HUES48 (cell line): ENCODE measurements around the gene LSM2.
"Not testable (repeated sequence)": the region's sequence is repeated elsewhere in the genome, so short reads cannot be mapped to it uniquely, and the experiment has no call there.

Experiments used
- H3K27ac ChIP-seq: one replicate; pipeline ENCODE4 v1.7.0; 2013; ENCODE audit warnings: low read depth, low read length, inconsistent platforms
- H3K27me3 ChIP-seq: 2 replicates; pipeline ENCODE4 v1.6.1; 2013; ENCODE audit warnings: mild to moderate bottlenecking, low read length; ENCODE audit not compliant: control insufficient read depth, insufficient read depth
- H3K36me3 ChIP-seq: 2 replicates; pipeline ENCODE4 v1.6.1; 2013; ENCODE audit warnings: low read length; ENCODE audit not compliant: control insufficient read depth, insufficient read depth
- H3K4me1 ChIP-seq: 2 replicates; pipeline ENCODE4 v1.6.1; 2013; ENCODE audit warnings: mild to moderate bottlenecking, low read length; ENCODE audit not compliant: control insufficient read depth, insufficient read depth
- H3K4me3 ChIP-seq: 2 replicates; pipeline ENCODE4 v1.5.1; 2013; ENCODE audit warnings: mild to moderate bottlenecking, low read depth, low read length
- H3K9ac ChIP-seq: 2 replicates; pipeline ENCODE4 v1.6.1; 2013; ENCODE audit warnings: mild to moderate bottlenecking, low read depth, low read length, moderate library complexity
- H3K9me3 ChIP-seq: 2 replicates; pipeline ENCODE4 v1.6.1; 2013; ENCODE audit warnings: low read length; ENCODE audit not compliant: control insufficient read depth, insufficient read depth

Gene LSM2

GRCh38 chr6:31825553-31825952 is 18.8 kb upstream of the LSM2 start:
- H3K4me3 ChIP-seq = 0 out of 2 replicates have a peak overlapping the region, but pooled peaks have one; percentile 28
- H3K9me3 ChIP-seq = no peaks in the 10 kb centered on the region
- no peaks in the 10 kb centered on the region for H3K36me3 ChIP-seq
- H3K4me1 ChIP-seq = peaks cover 23% of the 10 kb centered on the region
- no peaks in the 10 kb centered on the region for H3K27me3 ChIP-seq
- peak overlapping the region; percentile 7; the same call in 1 of the 2 replicates for H3K9ac ChIP-seq
- peak overlapping the region; percentile 67 for H3K27ac ChIP-seq

- not testable (repeated sequence) for H3K27ac ChIP-seq, H3K9ac ChIP-seq, H3K27me3 ChIP-seq, H3K9me3 ChIP-seq, H3K4me3 ChIP-seq, H3K36me3 ChIP-seq
- H3K4me1 ChIP-seq = peaks cover 24% of the 10 kb centered on the region
Measured at GRCh38 chr6:31823592-31824196, 16.9 kb upstream of the LSM2 start.

GRCh38 chr6:31822036-31822821 is 15.5 kb upstream of the LSM2 start:
- peak overlapping the region; percentile 70 for H3K4me3 ChIP-seq
- peak overlapping the region; percentile 93 for H3K27ac ChIP-seq
- H3K27me3 ChIP-seq = no peaks in the 10 kb centered on the region
- peak overlapping the region; percentile 87 for H3K9ac ChIP-seq
- no peaks in the 10 kb centered on the region for H3K36me3 ChIP-seq
- peaks cover 28% of the 10 kb centered on the region for H3K4me1 ChIP-seq
- H3K9me3 ChIP-seq = no peaks in the 10 kb centered on the region

- Histone ChIP-seq H3K27me3 (no peaks in the 10 kb centered on the region), H3K4me1 (peaks cover 25% of the 10 kb centered on the region)
Measured at GRCh38 chr6:31821301-31822035, 14.7 kb upstream of the LSM2 start.

GRCh38 chr6:31820399-31820798 is 13.6 kb upstream of the LSM2 start:
- peaks cover 17% of the 10 kb centered on the region for H3K4me1 ChIP-seq
- H3K36me3 ChIP-seq, H3K4me3 ChIP-seq, H3K27me3 ChIP-seq, H3K9me3 ChIP-seq, H3K27ac ChIP-seq, H3K9ac ChIP-seq: not testable (repeated sequence)

More at GRCh38 chr6:31821301-31822035, 14.7 kb upstream of the LSM2 start:
- H3K36me3 ChIP-seq = no peaks in the 10 kb centered on the region
- peak overlapping the region; percentile 70 for H3K9ac ChIP-seq
- H3K27ac ChIP-seq = peak overlapping the region; percentile 93
- H3K9me3 ChIP-seq = no peaks in the 10 kb centered on the region
- H3K4me3 ChIP-seq = peak overlapping the region; percentile 70

GRCh38 chr6:31819871-31820299 is 13.1 kb upstream of the LSM2 start:
- Histone ChIP-seq H3K9ac (no peak overlapping the region), H3K27ac (no peak overlapping the region), H3K4me3 (no peak overlapping the region), H3K36me3 (no peaks in the 10 kb centered on the region), H3K27me3 (no peaks in the 10 kb centered on the region), H3K4me1 (0 out of 2 replicates have a peak, but pooled peaks cover 12% of the 10 kb centered on the region), H3K9me3 (no peaks in the 10 kb centered on the region)

- not testable (repeated sequence) for H3K27ac ChIP-seq, H3K36me3 ChIP-seq, H3K9ac ChIP-seq, H3K27me3 ChIP-seq, H3K9me3 ChIP-seq
- Histone ChIP-seq H3K4me3 (peak overlapping the region; percentile 51), H3K4me1 (peaks cover 14% of the 10 kb centered on the region; the same call in 1 of the 2 replicates)
Measured at GRCh38 chr6:31817929-31818511, 11.3 kb upstream of the LSM2 start.

GRCh38 chr6:31817133-31817928 is 10.6 kb upstream of the LSM2 start:
- Histone ChIP-seq H3K4me1 (peaks cover 14% of the 10 kb centered on the region; the same call in 1 of the 2 replicates), H3K4me3 (peak overlapping the region; percentile 51)
- not testable (repeated sequence) for H3K27ac ChIP-seq, H3K9me3 ChIP-seq, H3K9ac ChIP-seq, H3K27me3 ChIP-seq, H3K36me3 ChIP-seq

GRCh38 chr6:31815025-31815838 is 8.5 kb upstream of the LSM2 start, which contains the start of the genes HSPA1A and HSPA1L:
Gene HSPA1A (plus strand): TSS chr6:31815543. CDS start chr6:31815757, 214 bp downstream.
Gene HSPA1L (minus strand): TSS chr6:31815283. CDS start chr6:31811972, 3,311 bp downstream.
- H3K9me3 ChIP-seq = no peaks in the 10 kb centered on the region
- H3K36me3 ChIP-seq = no peaks in the 10 kb centered on the region
- H3K4me1 ChIP-seq = peaks cover 10% of the 10 kb centered on the region; the same call in 1 of the 2 replicates
- peak within 1 kb of the TSS; percentile 46 for H3K9ac ChIP-seq
- H3K27me3 ChIP-seq = no peaks in the 10 kb centered on the region
- peak within 1 kb of the TSS; percentile 72 for H3K4me3 ChIP-seq
- peak within 1 kb of the TSS; percentile 100 for H3K27ac ChIP-seq
